ENCODE measurements around the gene PDE6D.

DNA sequence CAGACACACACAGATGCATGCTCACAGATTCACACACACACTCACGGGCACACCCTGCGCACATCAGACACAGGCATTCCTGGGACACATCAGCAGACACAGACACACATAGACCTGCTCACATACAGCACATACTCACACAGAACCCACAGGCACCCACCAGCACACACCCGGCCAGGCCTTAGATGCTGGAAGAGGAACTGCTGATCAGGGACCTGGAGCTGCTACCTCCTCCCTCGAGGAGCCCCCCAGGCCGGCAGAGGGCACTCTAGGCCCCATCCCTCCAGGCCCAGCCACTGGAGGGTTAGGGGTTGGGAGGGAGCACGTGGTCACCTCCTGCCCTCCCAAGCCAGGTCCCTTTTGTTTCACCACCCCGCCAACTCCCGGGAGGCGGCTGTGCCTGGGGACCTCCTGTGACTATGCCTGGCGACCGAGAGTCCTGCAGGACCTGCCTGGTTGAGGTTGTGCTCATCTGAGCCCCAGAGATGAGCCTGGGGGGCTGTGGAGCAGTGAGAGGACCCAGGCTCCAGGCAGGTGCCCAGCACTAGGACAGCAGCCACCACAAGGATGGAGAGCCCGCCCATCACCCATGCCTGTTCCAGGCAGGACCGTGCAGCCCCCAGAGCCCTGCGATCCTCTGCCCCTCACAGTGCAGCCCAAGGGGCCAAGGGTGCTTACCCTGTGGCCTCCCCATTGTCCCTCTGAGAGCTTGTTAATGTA is 93.8 kb downstream of the PDE6D start:
- TF ChIP-seq SIN3A (IDR thresholded peaks at IDR 0.05; ENCODE audit: borderline replicate concordance, insufficient read depth, low read depth, low read length) = no peak
- no peak for TF ChIP-seq TCF7L2 (IDR thresholded peaks at IDR 0.05; ENCODE audit: low read depth, low read length)
